ENCODE measurements around the gene GPC6.
A peak's percentile ranks its signal among the peaks of the same experiment; 100 is the strongest.

GPC6 gene

DNA sequence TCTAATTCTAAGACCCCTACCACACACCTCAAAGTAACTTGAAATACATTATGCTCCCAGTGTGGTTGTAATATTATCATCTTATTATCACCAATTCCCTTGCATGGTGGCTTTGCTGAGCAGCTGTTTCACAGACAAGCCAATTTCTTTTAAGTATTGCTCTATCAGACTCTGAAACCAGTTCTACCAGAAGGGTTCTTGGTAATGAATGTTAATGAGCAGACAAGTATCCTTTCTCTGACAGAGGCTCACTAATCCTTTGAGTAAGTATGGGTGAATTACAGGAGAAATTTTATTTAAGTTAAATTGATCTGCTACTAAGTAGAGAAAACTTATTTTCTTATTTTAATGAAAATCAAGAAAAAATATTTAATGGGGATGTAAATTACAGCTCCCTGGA is 326.0 kb downstream of the GPC6 start:
- no peak for TF ChIP-seq CTCF (IDR thresholded peaks at IDR 0.05; ENCODE audit: low read depth, low read length)
- in situ Hi-C loops (cut with HindIII; ENCODE audit: low sequenced_read_pairs), result no loop called here
- DNase-seq (ENCODE audit: low read depth, low spot score), result no peak
- H3K4me3 ChIP-seq (ENCODE audit: low read depth, low read length), result no peak overlapping the region

DNA sequence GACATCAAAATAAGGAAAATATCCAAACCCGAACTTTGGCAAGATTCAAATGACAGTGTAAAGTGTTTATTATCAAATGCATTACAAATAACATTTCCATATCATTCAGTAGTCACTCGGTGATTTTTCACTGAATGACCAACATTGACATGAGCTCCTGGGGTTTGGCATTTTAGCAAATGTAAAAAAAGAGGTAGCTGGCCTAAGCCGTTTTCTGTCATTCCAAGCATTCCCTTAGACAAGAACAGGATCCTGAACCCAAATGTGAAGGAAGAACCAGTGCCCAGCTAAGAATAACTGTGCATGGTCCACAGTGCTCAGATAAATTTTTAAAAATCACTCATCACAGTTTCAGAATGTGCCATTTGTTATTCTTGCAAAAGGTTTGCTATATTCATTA is 327.9 kb downstream of the GPC6 start:
- TF ChIP-seq CTCF (IDR thresholded peaks at IDR 0.05; ENCODE audit: low read depth, low read length), result no peak
- no peak overlapping the region for H3K4me3 ChIP-seq (ENCODE audit: low read depth, low read length)
- in situ Hi-C loops (cut with HindIII; ENCODE audit: low sequenced_read_pairs), result no loop called here
- DNase-seq (ENCODE audit: low read depth, low spot score), result no peak

DNA sequence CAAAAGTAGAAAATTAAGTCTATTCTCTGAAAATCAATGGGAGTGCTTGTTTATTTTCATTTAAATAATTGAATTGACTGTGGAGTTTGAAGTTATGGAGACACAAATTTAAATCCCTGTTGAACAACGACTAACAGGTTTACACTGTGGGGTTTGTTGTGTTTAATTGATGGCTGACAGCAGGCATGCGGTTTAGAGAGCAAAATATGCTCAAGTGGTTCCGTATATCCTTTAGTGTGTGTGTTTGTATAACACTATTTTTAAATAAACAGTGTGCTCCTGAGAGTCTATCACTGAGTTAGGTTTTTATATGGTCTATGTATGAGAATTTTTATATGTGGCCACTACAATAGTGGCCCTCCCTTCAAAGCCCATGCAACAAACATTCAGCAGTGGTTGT is 332.0 kb downstream of the GPC6 start:
- peak; percentile 10 for DNase-seq (ENCODE audit: low read depth, low spot score)
- no peak overlapping the region for H3K4me3 ChIP-seq (ENCODE audit: low read depth, low read length)
- in situ Hi-C loops (cut with HindIII; ENCODE audit: low sequenced_read_pairs), result no loop called here
- no peak for TF ChIP-seq CTCF (IDR thresholded peaks at IDR 0.05; ENCODE audit: low read depth, low read length)

DNA sequence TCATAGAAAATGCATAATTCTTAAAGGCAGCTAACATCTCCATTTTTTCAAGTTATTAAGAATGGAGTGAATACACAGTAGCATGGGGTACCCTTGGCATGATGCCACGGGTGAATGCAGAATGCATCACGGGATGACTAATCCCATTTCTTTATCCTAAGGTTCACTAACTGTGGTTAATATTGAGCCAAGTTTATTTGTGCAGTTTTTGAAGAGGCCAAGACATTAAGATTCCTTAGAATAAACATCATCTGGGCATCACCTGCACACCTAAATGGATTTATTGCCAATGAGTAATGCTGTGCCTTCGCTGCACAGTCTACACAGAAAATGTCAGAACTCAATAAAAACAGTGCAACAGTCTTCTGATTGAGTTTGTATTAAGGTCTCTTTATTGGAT is 333.1 kb downstream of the GPC6 start:
- in situ Hi-C loops (cut with HindIII; ENCODE audit: low sequenced_read_pairs), result no loop called here
- peak; percentile 89 for DNase-seq (ENCODE audit: low read depth, low spot score)
- TF ChIP-seq CTCF (IDR thresholded peaks at IDR 0.05; ENCODE audit: low read depth, low read length), result no peak
- no peak overlapping the region for H3K4me3 ChIP-seq (ENCODE audit: low read depth, low read length)

GRCh38 chr13:93561576-93562225 is 335.1 kb downstream of the GPC6 start:
- TF ChIP-seq CTCF (IDR thresholded peaks at IDR 0.05; ENCODE audit: low read depth, low read length), result no peak
- in situ Hi-C loops (cut with HindIII; ENCODE audit: low sequenced_read_pairs), result no loop called here
- H3K4me3 ChIP-seq (ENCODE audit: low read depth, low read length), result no peak overlapping the region
- DNase-seq (ENCODE audit: low read depth, low spot score), result no peak

DNA sequence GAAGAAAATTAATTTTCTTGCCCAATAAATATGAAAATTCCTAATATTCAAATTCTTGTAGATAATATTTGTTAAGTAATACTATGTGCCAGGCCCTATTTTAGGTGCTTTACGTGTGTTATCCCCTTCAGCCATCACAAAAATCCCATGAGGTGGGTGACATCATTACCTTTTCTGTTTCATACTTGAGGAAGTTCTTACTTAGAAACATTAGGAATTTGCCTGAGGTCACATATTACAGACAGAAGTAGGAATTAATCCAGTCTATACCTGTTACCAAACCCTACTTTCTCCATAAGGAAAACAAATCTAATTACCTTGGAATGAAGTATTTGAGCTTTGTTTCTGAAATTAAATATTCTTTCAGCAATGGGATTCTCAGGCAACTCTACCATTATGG is 336.1 kb downstream of the GPC6 start:
- no peak for TF ChIP-seq CTCF (IDR thresholded peaks at IDR 0.05; ENCODE audit: low read depth, low read length)
- in situ Hi-C loops (cut with HindIII; ENCODE audit: low sequenced_read_pairs), result no loop called here
- no peak for DNase-seq (ENCODE audit: low read depth, low spot score)
- H3K4me3 ChIP-seq (ENCODE audit: low read depth, low read length), result no peak overlapping the region

GRCh38 chr13:93577105-93577504 is 350.5 kb downstream of the GPC6 start:
- no peak for DNase-seq (ENCODE audit: low read depth, low spot score)
- in situ Hi-C loops (cut with HindIII; ENCODE audit: low sequenced_read_pairs), result no loop called here
- no peak for TF ChIP-seq CTCF (IDR thresholded peaks at IDR 0.05; ENCODE audit: low read depth, low read length)
- no peak overlapping the region for H3K4me3 ChIP-seq (ENCODE audit: low read depth, low read length)
